SK-N-SH treated with all-trans-retinoic acid at 6 μM for 48 hours (cell line): Measurements from ENCODE around the gene CARD9.

Experiments used
- ATAC-seq: fragments of 200-7000 bp; cut with Tn5 transposase; 3 replicates; pipeline ENCODE4 v1.9.1; 2020; ENCODE audit warnings: mild to moderate bottlenecking, moderate library complexity
- ARNTL ChIP-seq: fragments of 450-650 bp; formaldehyde crosslinking; IDR thresholded peaks from 2 replicates; pipeline ENCODE4 v1.5.0; 2020; ENCODE audit warnings: low read depth, mild to moderate bottlenecking, moderate library complexity, borderline replicate concordance
- BACH2 ChIP-seq: fragments of 250-450 bp; sonication (Bioruptor Pico); IDR thresholded peaks from 2 replicates; pipeline ENCODE4 v1.9.0; 2021; ENCODE audit warnings: mild to moderate bottlenecking, borderline replicate concordance
- CREB5 ChIP-seq: fragments of 250-450 bp; sonication (Bioruptor Pico); IDR thresholded peaks from 2 replicates; pipeline ENCODE4 v1.5.1; 2020; ENCODE audit warnings: low read depth, mild to moderate bottlenecking, moderate library complexity
- CSDC2 ChIP-seq: fragments of 250-450 bp; sonication (Bioruptor Pico); IDR thresholded peaks from 2 replicates; pipeline ENCODE4 v1.5.0; 2020; ENCODE audit warnings: mild to moderate bottlenecking, moderate library complexity
- ESRRG ChIP-seq: fragments of 250-450 bp; sonication (Bioruptor Pico); IDR thresholded peaks from 2 replicates; pipeline ENCODE4 v1.6.1; 2021; ENCODE audit warnings: mild to moderate bottlenecking
- GLIS3 ChIP-seq: fragments of 250-450 bp; sonication (Bioruptor Pico); IDR thresholded peaks from 2 replicates; pipeline ENCODE4 v1.5.0; 2020; ENCODE audit warnings: mild to moderate bottlenecking, moderate library complexity
- ISL1 ChIP-seq: fragments of 250-450 bp; sonication (Bioruptor Pico); IDR thresholded peaks from 2 replicates; pipeline ENCODE4 v2.1.2; 2022; ENCODE audit warnings: mild to moderate bottlenecking, moderate library complexity
- OSR1 ChIP-seq: fragments of 250-450 bp; sonication (Bioruptor Pico); IDR thresholded peaks from 2 replicates; pipeline ENCODE4 v1.8.0; 2022; ENCODE audit warnings: moderate library complexity, mild to moderate bottlenecking, inconsistent platforms
- POU6F1 ChIP-seq: fragments of 250-450 bp; sonication (Bioruptor Pico); IDR thresholded peaks from 2 replicates; pipeline ENCODE4 v1.8.0; 2021; ENCODE audit warnings: low read depth, mild to moderate bottlenecking, moderate library complexity, borderline replicate concordance
- PPARA ChIP-seq: fragments of 250-450 bp; sonication (Bioruptor Pico); IDR thresholded peaks from 2 replicates; pipeline ENCODE4 v1.5.0; 2020; ENCODE audit warnings: mild to moderate bottlenecking, borderline replicate concordance
- RARB ChIP-seq: fragments of 250-450 bp; sonication (Bioruptor Pico); IDR thresholded peaks from 2 replicates; pipeline ENCODE4 v1.8.0; 2021; ENCODE audit warnings: mild to moderate bottlenecking, moderate library complexity
- TCF4 ChIP-seq: fragments of 250-450 bp; sonication (Bioruptor Pico); IDR thresholded peaks from 2 replicates; pipeline ENCODE4 v1.8.0; 2021; ENCODE audit warnings: mild to moderate bottlenecking, moderate library complexity, borderline replicate concordance
- TOX ChIP-seq: fragments of 250-450 bp; sonication (Bioruptor Pico); IDR thresholded peaks from 2 replicates; pipeline ENCODE4 v1.8.0; 2021; ENCODE audit warnings: mild to moderate bottlenecking, moderate library complexity, borderline replicate concordance
- ZC3H10 ChIP-seq: fragments of 250-450 bp; sonication (Bioruptor Pico); IDR thresholded peaks from 2 replicates; pipeline ENCODE4 v1.5.1; 2021; ENCODE audit warnings: mild to moderate bottlenecking, moderate library complexity
- ZFP3 ChIP-seq: fragments of 250-450 bp; sonication (Bioruptor Pico); IDR thresholded peaks from 2 replicates; pipeline ENCODE4 v1.5.0; 2020; ENCODE audit warnings: mild to moderate bottlenecking, moderate library complexity
- ZFP30 ChIP-seq: fragments of 450-650 bp; formaldehyde crosslinking; IDR thresholded peaks from 2 replicates; pipeline ENCODE4 v1.5.0; 2022; ENCODE audit warnings: mild to moderate bottlenecking, moderate library complexity
- ZNF565 ChIP-seq: fragments of 450-650 bp; formaldehyde crosslinking; conservative IDR thresholded peaks from 2 replicates; pipeline ENCODE4 v1.5.0; 2020; ENCODE audit warnings: low read depth, mild to moderate bottlenecking, moderate library complexity
- ZNF8 ChIP-seq: fragments of 450-650 bp; formaldehyde crosslinking; IDR thresholded peaks from 2 replicates; pipeline ENCODE4 v1.5.0; 2020; ENCODE audit warnings: mild to moderate bottlenecking, moderate library complexity
- TF ChIP-seq, protein P1 (sequence below): fragments of 250-450 bp; sonication (Bioruptor Pico); IDR thresholded peaks from 2 replicates; pipeline ENCODE4 v1.8.0; 2020; ENCODE audit warnings: mild to moderate bottlenecking, moderate library complexity, borderline replicate concordance

CARD9 gene

GRCh38 chr9:136336881-136337280 is 36.6 kb downstream of the CARD9 start (continued):
- TF ChIP-seq CREB5 (no peak), ZC3H10 (CRISPR knock-in tag) (no peak), GLIS3 (CRISPR knock-in tag) (no peak), TOX (no peak), PPARA (no peak), ZFP30 (CRISPR knock-in tag) (no peak)

DNA sequence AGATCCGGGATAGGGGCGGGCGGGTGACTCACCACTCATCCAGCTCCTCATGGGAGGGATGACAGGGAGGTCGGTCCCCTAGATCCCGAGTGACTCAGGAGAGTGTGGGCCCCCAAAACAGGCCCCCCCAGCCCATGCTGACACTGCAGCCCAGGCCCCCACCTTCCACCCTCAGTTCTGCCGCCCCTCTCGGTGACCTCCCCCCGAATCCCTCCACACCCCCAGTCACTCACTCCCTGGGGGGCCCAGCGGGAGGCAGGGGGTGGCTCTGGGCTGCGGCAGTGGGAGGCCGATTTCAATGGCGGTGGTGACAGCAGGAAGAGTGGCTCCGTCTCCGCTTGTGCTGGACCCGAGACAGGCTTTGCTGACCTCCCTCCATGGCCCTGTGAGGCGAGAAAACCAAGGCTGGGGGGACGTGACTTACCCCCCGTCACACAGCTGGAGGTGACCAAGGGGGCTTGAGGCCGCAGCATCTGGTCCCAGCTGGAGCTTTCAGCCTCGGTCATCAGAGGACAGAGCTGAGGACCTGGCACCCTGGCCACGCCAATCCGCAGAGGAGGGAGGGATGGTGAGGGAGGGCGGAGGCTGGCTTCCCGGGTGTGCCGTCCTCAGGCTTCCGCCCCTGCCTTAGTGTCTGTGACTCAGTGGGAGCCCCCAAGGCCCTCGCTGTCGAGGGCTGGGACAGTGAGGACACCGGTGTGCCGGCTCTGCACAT is 37.2 kb downstream of the CARD9 start:
- TF ChIP-seq BACH2 (CRISPR knock-in tag) (no peak), POU6F1 (CRISPR knock-in tag) (no peak), ZNF565 (CRISPR knock-in tag) (no peak), OSR1 (no peak), ZFP3 (CRISPR knock-in tag) (no peak), ZNF8 (CRISPR knock-in tag) (no peak), ARNTL (CRISPR knock-in tag) (no peak), CSDC2 (CRISPR knock-in tag) (no peak), TCF4 (CRISPR knock-in tag) (no peak), ISL1 (CRISPR knock-in tag) (no peak), PPARA (no peak), ZFP30 (CRISPR knock-in tag) (no peak), TOX (no peak), RARB (CRISPR knock-in tag) (no peak), ESRRG (CRISPR knock-in tag) (no peak)
- TF ChIP-seq, protein P1, sequence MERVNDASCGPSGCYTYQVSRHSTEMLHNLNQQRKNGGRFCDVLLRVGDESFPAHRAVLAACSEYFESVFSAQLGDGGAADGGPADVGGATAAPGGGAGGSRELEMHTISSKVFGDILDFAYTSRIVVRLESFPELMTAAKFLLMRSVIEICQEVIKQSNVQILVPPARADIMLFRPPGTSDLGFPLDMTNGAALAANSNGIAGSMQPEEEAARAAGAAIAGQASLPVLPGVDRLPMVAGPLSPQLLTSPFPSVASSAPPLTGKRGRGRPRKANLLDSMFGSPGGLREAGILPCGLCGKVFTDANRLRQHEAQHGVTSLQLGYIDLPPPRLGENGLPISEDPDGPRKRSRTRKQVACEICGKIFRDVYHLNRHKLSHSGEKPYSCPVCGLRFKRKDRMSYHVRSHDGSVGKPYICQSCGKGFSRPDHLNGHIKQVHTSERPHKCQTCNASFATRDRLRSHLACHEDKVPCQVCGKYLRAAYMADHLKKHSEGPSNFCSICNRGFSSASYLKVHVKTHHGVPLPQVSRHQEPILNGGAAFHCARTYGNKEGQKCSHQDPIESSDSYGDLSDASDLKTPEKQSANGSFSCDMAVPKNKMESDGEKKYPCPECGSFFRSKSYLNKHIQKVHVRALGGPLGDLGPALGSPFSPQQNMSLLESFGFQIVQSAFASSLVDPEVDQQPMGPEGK (CRISPR knock-in tag) = no peak
- TF ChIP-seq, all 23 proteins: peak for 0
- ATAC-seq = peak; percentile 26

DNA sequence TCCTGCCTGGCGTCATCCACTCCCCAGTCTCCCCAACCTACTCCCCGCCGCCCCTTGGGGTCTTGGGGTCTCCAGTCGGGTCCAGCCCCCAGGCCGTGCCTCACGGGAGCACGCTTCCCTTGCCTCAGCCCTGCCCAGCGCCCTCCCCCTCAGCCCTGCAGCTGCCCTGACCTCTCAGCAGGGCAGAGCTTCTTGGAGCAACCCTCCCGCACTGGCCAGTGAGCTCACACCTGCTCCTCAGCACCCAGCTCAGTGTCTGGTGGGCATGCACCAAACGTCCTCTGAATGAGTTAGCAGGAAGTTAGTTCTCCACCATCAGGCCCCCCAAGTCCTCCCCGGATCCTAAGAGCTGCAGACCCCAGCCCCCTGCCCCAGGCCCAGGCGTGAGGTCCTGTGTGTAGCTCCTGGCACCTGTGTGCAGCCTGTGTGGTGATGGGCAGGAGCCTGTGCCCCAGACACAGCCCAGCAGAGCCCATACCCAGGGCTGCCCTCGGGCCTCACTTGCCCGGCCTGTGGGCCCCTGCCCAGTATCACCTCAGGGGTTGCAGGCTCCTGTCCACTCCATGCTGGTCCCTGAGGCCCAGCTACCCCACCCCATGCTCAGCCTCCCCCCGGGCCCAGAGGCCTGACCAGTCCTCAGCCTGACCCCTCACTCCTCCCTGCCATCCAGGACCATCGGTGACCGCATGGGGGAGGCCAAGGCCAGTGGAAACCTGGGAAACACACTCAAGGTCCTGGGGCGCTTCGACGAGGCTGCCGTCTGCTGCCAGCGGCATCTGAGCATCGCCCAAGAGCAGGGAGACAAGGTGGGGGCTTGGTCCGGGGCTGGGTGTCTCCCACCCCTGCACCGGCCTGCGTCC is 37.9 kb downstream of the CARD9 start:
- TF ChIP-seq GLIS3 (CRISPR knock-in tag) = no peak
- TF ChIP-seq OSR1 = no peak
- TF ChIP-seq RARB (CRISPR knock-in tag) = no peak
- no peak for TF ChIP-seq ZFP30 (CRISPR knock-in tag)
- no peak for TF ChIP-seq POU6F1 (CRISPR knock-in tag)
- TF ChIP-seq, protein P1 (CRISPR knock-in tag) = no peak
- no peak for TF ChIP-seq CREB5
- TF ChIP-seq BACH2 (CRISPR knock-in tag) = no peak
- TF ChIP-seq PPARA = no peak
- ATAC-seq = peak; percentile 2; the same call in 2 of the 3 replicates
